Skin epidermis (tissue), 12 donors: Measurements from ENCODE around the gene CEP85.

Source experiments
- H3K27ac ChIP-seq, 21 experiments: fragments of 200-600 bp; sonication (generic) in 11 of 21; one replicate each; pipeline ENCODE4 v1.5.0; 2020; ENCODE audit warnings: mild to moderate bottlenecking in 3 of 21, inconsistent platforms in 2 of 21, moderate library complexity in 2 of 21
- H3K4me3 ChIP-seq, 7 experiments: fragments of 200-600 bp; sonication (generic) in 2 of 7; one replicate each; pipeline ENCODE4 v1.5.0; 2020; ENCODE audit warnings: inconsistent platforms in 2 of 7, mild to moderate bottlenecking in 2 of 7, moderate library complexity in 1 of 7

CEP85 gene, protein sequence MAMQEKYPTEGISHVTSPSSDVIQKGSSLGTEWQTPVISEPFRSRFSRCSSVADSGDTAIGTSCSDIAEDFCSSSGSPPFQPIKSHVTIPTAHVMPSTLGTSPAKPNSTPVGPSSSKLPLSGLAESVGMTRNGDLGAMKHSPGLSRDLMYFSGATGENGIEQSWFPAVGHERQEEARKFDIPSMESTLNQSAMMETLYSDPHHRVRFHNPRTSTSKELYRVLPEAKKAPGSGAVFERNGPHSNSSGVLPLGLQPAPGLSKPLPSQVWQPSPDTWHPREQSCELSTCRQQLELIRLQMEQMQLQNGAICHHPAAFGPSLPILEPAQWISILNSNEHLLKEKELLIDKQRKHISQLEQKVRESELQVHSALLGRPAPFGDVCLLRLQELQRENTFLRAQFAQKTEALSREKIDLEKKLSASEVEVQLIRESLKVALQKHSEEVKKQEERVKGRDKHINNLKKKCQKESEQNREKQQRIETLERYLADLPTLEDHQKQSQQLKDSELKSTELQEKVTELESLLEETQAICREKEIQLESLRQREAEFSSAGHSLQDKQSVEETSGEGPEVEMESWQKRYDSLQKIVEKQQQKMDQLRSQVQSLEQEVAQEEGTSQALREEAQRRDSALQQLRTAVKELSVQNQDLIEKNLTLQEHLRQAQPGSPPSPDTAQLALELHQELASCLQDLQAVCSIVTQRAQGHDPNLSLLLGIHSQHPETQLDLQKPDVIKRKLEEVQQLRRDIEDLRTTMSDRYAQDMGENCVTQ

DNA sequence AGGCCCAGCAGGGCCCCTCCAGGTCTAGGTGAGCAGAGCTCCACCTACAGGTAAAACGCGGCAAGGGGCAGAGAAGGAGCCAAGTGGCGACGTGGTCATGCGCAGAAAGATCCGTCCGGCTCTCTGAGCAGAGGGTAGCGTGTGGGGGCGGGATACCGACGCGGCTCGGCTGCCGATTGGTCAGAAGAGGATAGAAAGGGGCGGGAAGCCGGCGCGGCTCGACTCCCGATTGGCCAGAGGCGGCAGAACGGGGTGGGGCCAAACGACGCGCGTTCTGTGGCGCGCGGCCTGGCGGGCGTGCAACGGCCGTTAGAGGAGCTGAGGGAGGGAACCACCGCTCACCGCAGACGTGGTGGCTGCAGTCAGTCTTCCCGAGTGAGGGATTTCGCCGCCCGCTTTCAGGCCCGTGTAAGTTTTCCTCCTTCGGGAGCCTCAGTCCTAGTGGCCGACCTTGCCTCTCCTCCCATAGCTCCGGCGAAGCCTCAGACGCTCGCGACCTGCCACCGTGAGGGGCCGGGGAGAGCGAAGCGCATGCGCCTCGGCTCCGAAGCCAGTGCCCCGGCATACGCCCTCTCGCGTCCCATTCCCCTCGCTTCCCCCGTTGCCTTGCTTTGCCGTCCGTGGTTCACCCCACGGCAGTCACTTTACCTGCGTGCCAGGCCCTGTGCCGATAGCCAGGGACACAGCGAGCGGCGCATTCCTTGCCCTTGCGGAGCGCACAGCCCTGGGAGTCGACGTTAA is at the start of gene CEP85:
TSS of gene CEP85 (plus strand) at position 298 of the 741 bp plus-strand sequence. CDS start 5,584 bp downstream, outside the sequence.
- H3K27ac ChIP-seq: peak within 1 kb of the TSS; percentile 16 to 92 (median 84)
- H3K4me3 ChIP-seq: peak within 1 kb of the TSS; percentile 46 to 83 (median 71)

- H3K4me3 ChIP-seq: no peak overlapping the region
- H3K27ac ChIP-seq: no peak overlapping the region
Measured at GRCh38 chr1:26184883-26185282, 49.1 kb upstream of the CEP85 start.

DNA sequence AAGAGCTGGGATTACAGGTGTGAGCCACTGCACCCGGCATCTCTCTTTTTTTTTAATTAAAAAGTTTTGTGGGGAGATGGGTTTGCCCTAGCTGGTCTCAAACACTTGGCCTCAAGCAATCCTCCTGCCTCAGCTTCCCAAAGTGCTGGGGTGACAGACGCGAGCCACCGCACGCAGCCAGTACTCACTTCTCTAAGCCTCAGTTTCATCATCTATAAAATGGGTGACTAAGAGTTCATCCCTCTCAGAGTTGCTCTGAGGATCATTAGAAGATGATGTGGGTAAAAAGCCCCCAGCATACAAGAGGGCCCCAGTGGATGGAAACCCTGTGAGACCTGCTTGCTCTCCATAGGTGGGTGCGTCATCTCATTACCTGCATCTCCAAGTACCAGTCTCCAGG is 46.1 kb upstream of the CEP85 start:
- no peak overlapping the region for H3K27ac ChIP-seq
- no peak overlapping the region for H3K4me3 ChIP-seq

DNA sequence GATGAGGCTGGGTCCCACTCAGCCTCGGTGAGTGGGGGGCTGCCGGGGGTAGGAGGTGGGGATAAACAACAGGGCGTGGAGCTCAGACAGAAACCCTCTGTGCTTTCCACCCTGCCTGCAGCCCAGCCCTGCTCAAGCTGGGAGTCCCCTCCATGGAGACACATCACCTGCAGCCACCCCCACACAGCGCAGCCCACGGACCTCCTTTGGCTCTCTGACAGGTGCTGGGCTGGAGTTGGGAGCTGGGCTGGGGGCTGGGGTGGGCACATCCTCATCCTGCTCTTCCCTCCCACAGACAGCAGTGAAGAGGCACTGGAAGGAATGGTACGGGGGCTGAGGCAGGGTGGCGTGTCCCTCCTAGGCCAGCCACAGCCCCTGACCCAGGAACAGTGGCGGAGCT is 45.5 kb upstream of the CEP85 start:
- H3K27ac ChIP-seq: no peak overlapping the region
- H3K4me3 ChIP-seq: no peak overlapping the region

DNA sequence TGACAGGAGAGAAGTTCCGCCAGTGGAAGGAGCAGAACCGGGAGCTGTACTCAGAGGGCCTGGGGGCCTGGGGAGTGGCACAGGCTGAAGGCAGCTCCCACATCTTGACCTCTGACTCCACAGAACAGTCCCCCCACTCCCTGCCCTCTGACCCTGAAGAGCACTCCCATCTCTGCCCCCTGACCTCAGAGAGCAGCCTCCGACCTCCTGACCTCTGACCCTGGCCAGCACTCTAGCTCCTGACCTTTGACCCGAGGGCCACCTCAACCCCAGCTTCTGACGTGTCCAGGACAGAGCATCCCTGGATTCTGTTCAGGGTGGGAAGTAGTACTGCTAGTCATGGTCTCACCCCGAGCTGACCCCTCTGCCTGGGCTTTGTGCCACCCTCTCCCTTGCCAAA is 44.7 kb upstream of the CEP85 start:
- no peak overlapping the region for H3K4me3 ChIP-seq
- no peak overlapping the region for H3K27ac ChIP-seq

GRCh38 chr1:26189751-26190275 is 44.2 kb upstream of the CEP85 start:
- H3K27ac ChIP-seq: no peak overlapping the region
- no peak overlapping the region for H3K4me3 ChIP-seq

DNA sequence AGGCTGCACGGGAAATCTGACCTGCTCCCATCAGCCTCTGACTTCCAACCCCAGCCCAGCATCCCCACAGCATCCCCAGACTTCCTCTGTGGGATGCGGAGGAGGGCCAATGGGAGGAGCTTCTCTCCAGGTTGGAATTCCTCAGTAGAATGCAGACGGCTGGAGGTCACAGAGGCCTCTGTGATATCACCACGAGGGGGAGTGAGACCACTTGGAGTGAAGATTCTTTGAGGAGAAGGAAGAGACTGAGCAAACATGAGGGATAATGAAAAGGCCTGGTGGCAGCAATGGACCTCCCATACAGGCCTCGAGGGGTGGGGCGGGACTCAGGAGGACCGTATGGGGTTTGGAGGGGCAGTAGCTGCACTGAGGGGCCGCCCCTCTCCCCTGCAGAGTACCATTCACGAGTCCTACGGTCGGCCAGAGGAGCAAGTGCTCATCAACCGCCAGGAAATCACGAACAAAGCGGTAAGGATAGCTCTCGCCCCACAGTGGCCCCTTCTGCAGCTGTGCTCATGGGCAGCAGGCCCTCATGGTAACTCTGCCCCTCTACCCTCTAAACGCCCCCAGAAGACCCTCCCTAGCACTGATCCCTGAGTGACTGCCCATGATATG is 43.5 kb upstream of the CEP85 start, which contains the start of gene CATSPER4:
TSS of gene CATSPER4 (plus strand) at position 230 of the 615 bp plus-strand sequence. CDS start at position 256, 26 bp downstream.
- no peak within 1 kb of the TSS for H3K27ac ChIP-seq
- no peak within 1 kb of the TSS for H3K4me3 ChIP-seq

DNA sequence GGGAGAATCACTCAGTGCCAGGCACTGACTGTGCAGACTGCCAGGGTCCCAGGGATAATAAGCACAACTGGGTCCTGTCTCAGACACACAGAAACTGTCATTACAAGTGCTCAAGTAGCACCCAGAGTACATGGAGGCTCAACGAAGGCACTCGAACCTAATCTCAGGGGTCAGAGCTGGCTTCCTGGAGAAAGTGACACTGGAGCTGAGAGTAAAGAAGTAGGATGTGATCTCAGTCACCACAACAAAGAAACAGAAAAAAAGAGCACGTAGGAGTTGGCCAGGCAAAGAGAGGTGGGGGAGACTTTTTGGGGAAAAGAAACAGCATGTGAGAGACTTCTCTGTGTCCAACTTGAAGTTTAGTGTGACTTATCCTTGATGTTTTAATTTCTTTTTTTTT is 42.3 kb upstream of the CEP85 start:
- H3K27ac ChIP-seq: no peak overlapping the region
- H3K4me3 ChIP-seq: no peak overlapping the region

DNA sequence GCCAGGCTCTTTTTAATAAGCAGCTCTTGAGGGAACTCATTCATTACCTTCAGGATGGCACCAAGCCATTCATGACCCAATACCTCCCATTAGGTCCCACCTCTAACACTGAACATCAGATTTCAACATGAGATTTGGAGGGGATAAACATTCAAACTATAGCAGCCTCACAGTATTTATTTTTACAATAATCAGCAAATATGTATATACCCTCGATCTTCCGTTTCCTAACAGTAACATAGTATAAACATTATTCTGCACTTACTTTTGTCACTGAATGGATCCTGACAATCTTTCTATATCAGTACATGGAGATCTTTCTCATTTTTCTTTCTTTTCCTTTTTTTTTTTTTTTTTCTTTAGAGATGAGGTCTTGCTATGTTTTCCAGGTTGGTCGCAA is 38.2 kb upstream of the CEP85 start:
- Histone ChIP-seq H3K27ac (no peak overlapping the region), H3K4me3 (no peak overlapping the region)

- H3K4me3 ChIP-seq: no peak overlapping the region
- no peak overlapping the region for H3K27ac ChIP-seq
Measured at GRCh38 chr1:26197301-26197700, 36.7 kb upstream of the CEP85 start.

DNA sequence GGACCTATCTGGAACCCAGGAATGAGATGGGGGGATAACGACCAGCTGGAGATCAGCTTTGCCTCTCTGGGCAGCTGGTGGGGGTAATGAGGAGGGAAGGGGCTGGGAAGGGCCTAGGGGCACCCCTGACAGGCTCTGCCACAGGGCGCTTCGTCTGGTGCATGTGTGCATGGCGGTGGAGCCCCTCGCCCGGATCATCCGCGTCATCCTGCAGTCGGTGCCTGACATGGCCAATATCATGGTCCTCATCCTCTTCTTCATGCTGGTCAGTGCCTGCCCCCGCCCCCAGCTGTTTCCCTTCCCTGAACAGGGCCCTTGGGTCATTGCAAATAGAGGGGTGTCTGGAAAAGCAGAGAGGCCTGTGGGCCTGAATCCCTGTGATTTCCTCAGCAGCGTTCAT is 36.2 kb upstream of the CEP85 start:
- no peak overlapping the region for H3K27ac ChIP-seq

DNA sequence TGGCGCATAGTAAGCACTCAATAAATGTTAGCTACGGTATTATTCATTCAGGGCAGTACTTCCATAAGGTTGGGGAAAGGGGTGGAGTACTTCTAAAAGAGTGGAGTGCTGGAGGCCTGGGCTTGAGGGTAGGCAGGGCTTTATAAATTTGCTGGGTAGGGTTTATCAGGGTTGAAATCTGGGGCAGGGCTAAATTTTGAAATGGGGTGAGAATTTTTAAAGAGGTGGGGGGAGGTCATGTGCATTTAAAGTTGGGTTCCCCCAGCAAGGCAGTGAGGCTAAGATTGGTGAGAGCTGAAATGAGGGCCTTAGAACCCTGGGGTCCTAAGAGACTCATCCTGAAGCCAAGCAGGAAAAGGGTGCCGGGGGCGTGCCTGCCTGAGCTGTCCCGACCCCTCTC is 33.6 kb upstream of the CEP85 start:
- no peak overlapping the region for H3K4me3 ChIP-seq
- H3K27ac ChIP-seq: no peak overlapping the region

More for the DNA sequence above, 36.2 kb upstream of the CEP85 start:
- H3K4me3 ChIP-seq: no peak overlapping the region

DNA sequence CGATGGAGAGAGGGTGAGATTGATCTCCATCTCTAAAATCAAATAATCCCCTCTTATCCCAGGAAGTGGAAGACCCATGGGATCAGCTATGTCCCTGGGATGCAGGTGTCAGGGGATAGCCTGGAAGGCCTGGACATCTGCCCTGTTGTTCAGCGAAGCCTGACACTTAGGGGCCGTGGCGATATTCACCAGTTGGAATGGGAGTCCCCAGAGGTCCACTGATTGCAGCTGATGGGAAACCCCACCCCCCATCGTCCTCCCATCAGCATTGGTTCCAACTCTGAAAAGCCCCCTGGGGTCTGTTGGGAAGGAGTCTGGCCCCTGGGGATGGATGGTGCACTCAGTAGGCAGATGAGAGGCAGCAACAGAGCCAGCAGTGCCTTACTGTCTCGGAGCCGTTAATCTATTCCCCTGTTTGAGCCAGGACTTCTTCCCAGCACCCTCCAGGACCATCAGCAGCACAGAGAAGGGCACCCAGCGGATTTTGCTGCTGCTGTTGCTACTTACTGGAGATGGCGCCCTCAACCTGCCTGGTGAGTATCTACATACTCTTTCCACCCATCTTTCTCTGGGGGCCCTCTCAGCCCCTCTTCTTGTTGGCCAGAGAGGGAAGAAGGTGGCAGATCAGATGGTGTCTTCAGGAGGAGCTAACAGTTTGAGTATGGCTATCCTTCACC is 30.2 kb upstream of the CEP85 start:
- no peak overlapping the region for H3K4me3 ChIP-seq
- H3K27ac ChIP-seq: no peak overlapping the region

GRCh38 chr1:26210147-26210870 is 23.7 kb upstream of the CEP85 start:
- Histone ChIP-seq H3K4me3 (no peak overlapping the region), H3K27ac (no peak overlapping the region)

GRCh38 chr1:26212726-26213125 is 21.3 kb upstream of the CEP85 start:
- no peak overlapping the region for H3K27ac ChIP-seq
- no peak overlapping the region for H3K4me3 ChIP-seq

DNA sequence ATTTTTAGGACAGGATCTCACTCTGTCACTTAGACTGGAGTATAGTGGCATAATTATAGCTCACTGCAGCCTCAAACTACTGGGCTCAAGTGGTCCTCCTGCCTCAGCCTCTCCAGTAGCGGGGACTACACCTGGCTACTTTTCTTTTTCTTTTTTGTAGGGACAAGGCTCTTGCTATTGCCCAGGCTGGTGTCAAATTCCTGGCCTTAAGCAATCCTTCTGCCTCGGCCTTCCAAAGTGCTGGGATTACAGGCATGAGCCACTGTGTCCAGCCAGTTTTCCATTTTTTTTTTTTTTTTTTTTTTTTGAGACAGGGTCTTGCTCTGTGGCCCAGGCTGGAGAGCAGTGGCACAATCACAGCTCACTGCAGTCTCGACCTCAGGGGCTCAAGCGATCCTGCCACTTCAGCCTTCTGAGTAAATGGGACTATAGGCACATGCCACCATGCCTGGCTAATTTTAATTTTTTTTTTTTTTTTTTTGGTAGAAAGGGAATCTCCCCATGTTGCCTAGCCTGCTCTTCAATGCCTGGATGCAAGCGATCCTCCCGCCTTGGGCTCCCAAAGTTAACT is 20.6 kb upstream of the CEP85 start:
- no peak overlapping the region for H3K4me3 ChIP-seq
- H3K27ac ChIP-seq: no peak overlapping the region

GRCh38 chr1:26215246-26215645 is 18.8 kb upstream of the CEP85 start:
- no peak overlapping the region for H3K4me3 ChIP-seq
- H3K27ac ChIP-seq: no peak overlapping the region

- no peak overlapping the region for H3K4me3 ChIP-seq
- H3K27ac ChIP-seq: no peak overlapping the region
Measured at GRCh38 chr1:26218906-26219494, 15.0 kb upstream of the CEP85 start.
